Mammary epithelial cell (primary cell): ENCODE data around the gene PPP2R2B.

ENCODE experiments used
- EZH2 ChIP-seq: IDR thresholded peaks from 2 replicates; pipeline ENCODE4 v1.6.1; 2012; ENCODE audit warnings: low read length, inconsistent platforms, borderline replicate concordance
- TF ChIP-seq, protein P1 (sequence below), 2 donors: IDR thresholded peaks in 1 of 2; conservative IDR thresholded peaks in 1 of 2; 2 replicates each; pipeline ENCODE4 v1.5.1; 2011 to 2012; ENCODE audit warnings: inconsistent platforms in 2 of 2, low read length in 2 of 2, mild to moderate bottlenecking in 2 of 2, control low read depth in 1 of 2, low read depth in 1 of 2; ENCODE audit not compliant: insufficient read depth in 1 of 2; ENCODE audit errors: extremely low read depth in 1 of 2

DNA sequence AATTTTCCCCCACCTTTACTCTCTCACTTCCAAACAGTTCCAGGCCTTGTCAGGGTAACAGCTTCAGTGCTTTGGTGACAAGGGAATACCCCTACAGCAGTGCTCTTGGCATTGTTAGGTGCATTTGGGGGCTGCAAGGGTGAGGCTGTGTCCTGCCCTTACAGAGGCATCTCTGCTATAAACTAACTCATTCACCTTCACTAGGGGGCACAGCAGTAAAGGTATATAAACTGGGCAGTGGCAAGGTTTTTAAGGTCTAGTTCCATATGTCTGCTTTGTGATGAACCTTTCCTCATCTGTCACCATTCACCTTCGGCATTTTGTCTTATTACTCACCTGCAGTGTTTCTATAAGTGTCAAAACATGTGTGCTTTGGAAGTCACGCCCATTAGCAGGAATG lies 283.5 kb downstream of the PPP2R2B start:
- TF ChIP-seq, protein P1, sequence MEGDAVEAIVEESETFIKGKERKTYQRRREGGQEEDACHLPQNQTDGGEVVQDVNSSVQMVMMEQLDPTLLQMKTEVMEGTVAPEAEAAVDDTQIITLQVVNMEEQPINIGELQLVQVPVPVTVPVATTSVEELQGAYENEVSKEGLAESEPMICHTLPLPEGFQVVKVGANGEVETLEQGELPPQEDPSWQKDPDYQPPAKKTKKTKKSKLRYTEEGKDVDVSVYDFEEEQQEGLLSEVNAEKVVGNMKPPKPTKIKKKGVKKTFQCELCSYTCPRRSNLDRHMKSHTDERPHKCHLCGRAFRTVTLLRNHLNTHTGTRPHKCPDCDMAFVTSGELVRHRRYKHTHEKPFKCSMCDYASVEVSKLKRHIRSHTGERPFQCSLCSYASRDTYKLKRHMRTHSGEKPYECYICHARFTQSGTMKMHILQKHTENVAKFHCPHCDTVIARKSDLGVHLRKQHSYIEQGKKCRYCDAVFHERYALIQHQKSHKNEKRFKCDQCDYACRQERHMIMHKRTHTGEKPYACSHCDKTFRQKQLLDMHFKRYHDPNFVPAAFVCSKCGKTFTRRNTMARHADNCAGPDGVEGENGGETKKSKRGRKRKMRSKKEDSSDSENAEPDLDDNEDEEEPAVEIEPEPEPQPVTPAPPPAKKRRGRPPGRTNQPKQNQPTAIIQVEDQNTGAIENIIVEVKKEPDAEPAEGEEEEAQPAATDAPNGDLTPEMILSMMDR (conservative IDR thresholded peaks at IDR 0.05 in 1 of 2, IDR thresholded peaks at IDR 0.05 in 1 of 2; ENCODE audit: extremely low read depth in 1 of 2, insufficient read depth in 1 of 2, low read depth in 1 of 2, low read length in 2 of 2), result no peak
- no peak for TF ChIP-seq EZH2
